ENCODE data around the gene GRID2.

Gene GRID2

DNA sequence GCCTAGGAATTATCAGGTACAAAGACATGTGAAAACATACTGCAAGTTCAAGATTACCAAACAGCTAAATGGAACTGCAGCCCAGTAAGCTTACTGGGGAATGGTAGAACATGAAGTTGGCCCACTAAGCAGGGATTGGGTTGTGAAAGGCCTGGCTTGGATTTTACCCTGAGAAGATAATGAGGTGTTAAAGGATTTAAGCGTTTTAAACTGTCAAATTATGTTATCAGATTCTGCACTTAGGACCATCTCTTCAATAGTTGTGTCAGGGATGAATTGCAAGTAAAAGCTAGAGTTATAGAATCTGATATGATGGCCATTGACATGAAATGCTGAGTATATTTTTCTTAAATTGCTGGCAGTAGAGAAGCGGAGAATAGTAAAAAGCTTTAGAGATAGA, 225.7 kb downstream of the GRID2 start:
- H3K27ac ChIP-seq: peak overlapping the region; percentile 70
- TF ChIP-seq, protein P1, sequence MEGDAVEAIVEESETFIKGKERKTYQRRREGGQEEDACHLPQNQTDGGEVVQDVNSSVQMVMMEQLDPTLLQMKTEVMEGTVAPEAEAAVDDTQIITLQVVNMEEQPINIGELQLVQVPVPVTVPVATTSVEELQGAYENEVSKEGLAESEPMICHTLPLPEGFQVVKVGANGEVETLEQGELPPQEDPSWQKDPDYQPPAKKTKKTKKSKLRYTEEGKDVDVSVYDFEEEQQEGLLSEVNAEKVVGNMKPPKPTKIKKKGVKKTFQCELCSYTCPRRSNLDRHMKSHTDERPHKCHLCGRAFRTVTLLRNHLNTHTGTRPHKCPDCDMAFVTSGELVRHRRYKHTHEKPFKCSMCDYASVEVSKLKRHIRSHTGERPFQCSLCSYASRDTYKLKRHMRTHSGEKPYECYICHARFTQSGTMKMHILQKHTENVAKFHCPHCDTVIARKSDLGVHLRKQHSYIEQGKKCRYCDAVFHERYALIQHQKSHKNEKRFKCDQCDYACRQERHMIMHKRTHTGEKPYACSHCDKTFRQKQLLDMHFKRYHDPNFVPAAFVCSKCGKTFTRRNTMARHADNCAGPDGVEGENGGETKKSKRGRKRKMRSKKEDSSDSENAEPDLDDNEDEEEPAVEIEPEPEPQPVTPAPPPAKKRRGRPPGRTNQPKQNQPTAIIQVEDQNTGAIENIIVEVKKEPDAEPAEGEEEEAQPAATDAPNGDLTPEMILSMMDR (IDR thresholded peaks at IDR 0.05): no peak
- TF ChIP-seq ZFX (IDR thresholded peaks at IDR 0.05; ENCODE audit: borderline replicate concordance): no peak

GRCh38 chr4:92535599-92535998, 231.8 kb downstream of the GRID2 start:
- no peak for TF ChIP-seq ZFX (IDR thresholded peaks at IDR 0.05; ENCODE audit: borderline replicate concordance)
- TF ChIP-seq, protein P1 (IDR thresholded peaks at IDR 0.05): no peak
- H3K27ac ChIP-seq: no peak overlapping the region

DNA sequence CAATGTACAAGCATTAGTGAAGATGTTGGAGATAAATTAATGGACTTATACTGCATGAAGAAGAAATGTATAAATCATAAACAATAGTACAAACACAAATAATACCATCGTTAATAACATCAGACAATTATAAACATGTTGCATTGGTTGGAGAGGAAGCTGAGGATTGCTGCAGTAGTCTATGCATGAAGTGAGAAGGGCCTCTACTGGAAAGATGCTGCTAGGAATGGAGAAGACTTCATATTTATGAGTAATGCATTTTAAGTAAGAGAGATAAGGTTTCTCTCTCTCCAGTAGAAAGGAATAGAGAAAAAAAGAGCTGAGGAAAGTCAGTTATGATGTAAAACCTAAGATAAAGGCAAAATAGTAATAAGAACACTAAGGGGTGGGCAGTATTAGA, 247.8 kb downstream of the GRID2 start:
- TF ChIP-seq ZFX (IDR thresholded peaks at IDR 0.05; ENCODE audit: borderline replicate concordance): no peak
- TF ChIP-seq, protein P1 (IDR thresholded peaks at IDR 0.05): peak; percentile 23

GRCh38 chr4:92566269-92566668, 262.5 kb downstream of the GRID2 start:
- TF ChIP-seq, protein P1 (IDR thresholded peaks at IDR 0.05): no peak
- TF ChIP-seq ZFX (IDR thresholded peaks at IDR 0.05; ENCODE audit: borderline replicate concordance): no peak
- H3K27ac ChIP-seq: no peak overlapping the region

More for the DNA sequence above, 247.8 kb downstream of the GRID2 start:
- no peak overlapping the region for H3K27ac ChIP-seq

- TF ChIP-seq, protein P1 (IDR thresholded peaks at IDR 0.05): no peak
- TF ChIP-seq ZFX (IDR thresholded peaks at IDR 0.05; ENCODE audit: borderline replicate concordance): no peak
- H3K27ac ChIP-seq: no peak overlapping the region
Observed at GRCh38 chr4:92580816-92581215, 277.1 kb downstream of the GRID2 start.

- H3K27ac ChIP-seq: no peak overlapping the region
- TF ChIP-seq ZFX (IDR thresholded peaks at IDR 0.05; ENCODE audit: borderline replicate concordance): no peak
- TF ChIP-seq, protein P1 (IDR thresholded peaks at IDR 0.05): no peak
Observed at GRCh38 chr4:92599044-92599443, 295.3 kb downstream of the GRID2 start.

GRCh38 chr4:92600638-92601037, 296.9 kb downstream of the GRID2 start:
- no peak overlapping the region for H3K27ac ChIP-seq
- no peak for TF ChIP-seq ZFX (IDR thresholded peaks at IDR 0.05; ENCODE audit: borderline replicate concordance)
- TF ChIP-seq, protein P1 (IDR thresholded peaks at IDR 0.05): 0 out of 2 replicates have a peak, but pooled peaks have one; percentile 5
